Pancreas (tissue), 10 donors: Measurements from ENCODE around the gene HNF1B. TPM values are rescaled to one million over a fixed set of nuclear protein-coding genes. Genes with fewer than 3 reads are reported as not detected.

ENCODE experiments used
- ATAC-seq, 4 donors: fragments of 200-7000 bp; cut with Tn5 transposase; one replicate each; pipeline versions ENCODE4 v1.8.0 to v1.9.1; 2020; ENCODE audit warnings: mild to moderate bottlenecking in 4 of 4, moderate library complexity in 4 of 4
- DNase-seq, 6 donors: peaks; one replicate each; pipeline ENCODE4 v3.0.0-alpha.2; 2020
- FAIRE-seq: peaks from 2 replicates; lab custom pipeline; 2012; peaks lifted over from hg19 to GRCh38; lab: Jason Lieb, UNC
- H3K27ac ChIP-seq, 4 donors: fragments of 200-600 bp; sonication (generic); 1 replicate in 3 of 4; 2 replicates in 1 of 4; pipeline versions ENCODE4 v1.5.0 to v1.8.0; 2020
- H3K27me3 ChIP-seq, 4 donors: fragments of 200-600 bp; one replicate each; pipeline ENCODE4 v1.8.0; 2021
- H3K36me3 ChIP-seq, 3 donors: fragments of 200-600 bp; sonication (generic) in 1 of 3; one replicate each; pipeline versions ENCODE4 v1.5.0 to v1.8.0; 2020 to 2021
- H3K4me1 ChIP-seq, 3 donors: fragments of 200-600 bp; one replicate each; pipeline ENCODE4 v1.8.0; 2021
- H3K4me3 ChIP-seq, 4 donors: fragments of 200-600 bp; sonication (generic) in 2 of 4; one replicate each; pipeline versions ENCODE4 v1.5.0 to v1.8.0; 2020 to 2021
- H3K9me3 ChIP-seq, 4 donors: fragments of 200-600 bp; one replicate each; pipeline ENCODE4 v1.8.0; 2021
- WGBS, 2 donors: extraction: QIAGEN DNeasy Blood & Tissue Kit; methylation state at CpG; one replicate each; pipeline ENCODE4 v1.1.7; 2013; 5-methylcytosine and 5-hydroxymethylcytosine counted together
- intact Hi-C, 3 donors: fragments of 100-400 bp; cut with DNase I; formaldehyde crosslinking; loops; one replicate each; pipeline versions ENCODE4 v1.11.1 to v1.14.2; 2022
- polyA plus RNA-seq, 2 donors: library from polyadenylated mRNA; stranded (reverse); fragments of 200-250 nt; gene quantifications; one replicate each; pipeline ENCODE4 v1.2.3, GENCODE V29; 2013
- total RNA-seq, 6 donors: library from RNA; stranded (reverse); fragmentation: NEBNext Ultra II Directional in 4 of 6; extraction: Animal tissue kit (Norgen Biotek cat#: 25700) in 4 of 6; gene quantifications; one replicate each; pipeline versions ENCODE4 v1.2.1 to v1.2.4, GENCODE V29; 2021 to 2023
- TF ChIP-seq, protein P1 (sequence below), 4 donors: fragments of 200-600 bp; sonication (generic) in 3 of 4; IDR thresholded peaks; one replicate each; pipeline versions ENCODE4 v1.5.0 to v1.8.0; 2021; ENCODE audit warnings: antibody characterized with exemption in 4 of 4
- donor health status: healthy with polysubstance abuse.
- donor health status: DM: no; HTN: no; CAD: no; lungs with moderate emphysema.
- donor health status: DM: no; HTN: no; CAD: no.
- donor health status: control.
- donor health status: control.
- donor health status: Bipolar disorder and iron deficiency.
- donor health status: DM: yes; HTN: yes; CAD: no.
- donor health status: DM: no; HTN: no; CAD: no.
- donor health status: DM: no; HTN: no; CAD: no.
- donor health status: DM: yes; HTN: yes; CAD: no.

Gene HNF1B
- total and polyA plus RNA-seq, 8 donors = 24.9 to 50.5 (median 33.6) TPM

DNA sequence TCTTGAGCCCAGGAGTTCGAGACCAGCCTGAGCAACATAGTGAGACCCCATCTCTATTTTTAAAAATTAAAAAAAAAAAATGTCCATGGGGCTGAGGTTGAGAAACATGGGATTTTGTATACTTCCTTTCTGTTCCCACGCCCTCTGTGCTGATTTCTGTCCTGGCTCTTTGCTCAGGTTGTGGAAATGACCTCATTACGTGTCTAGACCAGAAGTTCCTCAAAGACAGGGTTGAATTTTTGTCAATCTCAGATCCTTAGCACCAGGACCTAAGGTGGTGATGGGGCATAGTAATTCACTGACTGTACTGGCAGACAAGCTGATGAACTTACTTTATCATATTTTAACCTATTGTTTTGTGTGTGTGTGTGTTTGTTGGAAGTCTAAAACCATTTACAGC, 11.2 kb upstream of the HNF1B start:
- no peak overlapping the region for H3K27ac ChIP-seq
- H3K4me3 ChIP-seq = no peak overlapping the region
- no peaks in the 10 kb centered on the region for H3K9me3 ChIP-seq
- H3K27me3 ChIP-seq = no peaks in the 10 kb centered on the region
- intact Hi-C loops = loop anchor here in 1 of 3 donors (10.0 kb wide), 1 partner anchor 111 kb away; the partner anchor contains the start of gene DDX52
- no peak for FAIRE-seq
- H3K4me1 ChIP-seq = peaks cover 0 to 4% (median 0%) of the 10 kb centered on the region in 3 donors
- no peaks in the 10 kb centered on the region for H3K36me3 ChIP-seq
- TF ChIP-seq, protein P1, sequence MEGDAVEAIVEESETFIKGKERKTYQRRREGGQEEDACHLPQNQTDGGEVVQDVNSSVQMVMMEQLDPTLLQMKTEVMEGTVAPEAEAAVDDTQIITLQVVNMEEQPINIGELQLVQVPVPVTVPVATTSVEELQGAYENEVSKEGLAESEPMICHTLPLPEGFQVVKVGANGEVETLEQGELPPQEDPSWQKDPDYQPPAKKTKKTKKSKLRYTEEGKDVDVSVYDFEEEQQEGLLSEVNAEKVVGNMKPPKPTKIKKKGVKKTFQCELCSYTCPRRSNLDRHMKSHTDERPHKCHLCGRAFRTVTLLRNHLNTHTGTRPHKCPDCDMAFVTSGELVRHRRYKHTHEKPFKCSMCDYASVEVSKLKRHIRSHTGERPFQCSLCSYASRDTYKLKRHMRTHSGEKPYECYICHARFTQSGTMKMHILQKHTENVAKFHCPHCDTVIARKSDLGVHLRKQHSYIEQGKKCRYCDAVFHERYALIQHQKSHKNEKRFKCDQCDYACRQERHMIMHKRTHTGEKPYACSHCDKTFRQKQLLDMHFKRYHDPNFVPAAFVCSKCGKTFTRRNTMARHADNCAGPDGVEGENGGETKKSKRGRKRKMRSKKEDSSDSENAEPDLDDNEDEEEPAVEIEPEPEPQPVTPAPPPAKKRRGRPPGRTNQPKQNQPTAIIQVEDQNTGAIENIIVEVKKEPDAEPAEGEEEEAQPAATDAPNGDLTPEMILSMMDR (IDR thresholded peaks at IDR 0.05) = no peak
- 88 to 95% methylated on average over 3 of the region's 3 CpGs for WGBS, 2 donors
- DNase-seq = no peak
- no peak for ATAC-seq

GRCh38 chr17:37755455-37755854, 10.6 kb upstream of the HNF1B start:
- H3K4me3 ChIP-seq = no peak overlapping the region
- ATAC-seq (no peak), FAIRE-seq (no peak), DNase-seq (no peak)
- intact Hi-C loops = loop anchor here in 1 of 3 donors (10.0 kb wide), 1 partner anchor 111 kb away; the partner anchor contains the start of gene DDX52
- H3K27me3 ChIP-seq = no peaks in the 10 kb centered on the region
- peaks cover 0 to 10% (median 5%) of the 10 kb centered on the region in 3 donors for H3K4me1 ChIP-seq
- H3K36me3 ChIP-seq = no peaks in the 10 kb centered on the region
- TF ChIP-seq, protein P1 (IDR thresholded peaks at IDR 0.05) = no peak
- WGBS, 2 donors = 94 to 95% methylated on average over 4 of the region's 4 CpGs
- no peaks in the 10 kb centered on the region for H3K9me3 ChIP-seq
- no peak overlapping the region for H3K27ac ChIP-seq

GRCh38 chr17:37754363-37754762, 9.5 kb upstream of the HNF1B start:
- TF ChIP-seq, protein P1 (IDR thresholded peaks at IDR 0.05) = no peak
- H3K27ac ChIP-seq = no peak overlapping the region
- no peaks in the 10 kb centered on the region for H3K9me3 ChIP-seq
- WGBS, 2 donors = 91 to 98% methylated on average over 5 of the region's 5 CpGs
- no peak overlapping the region for H3K4me3 ChIP-seq
- no peaks in the 10 kb centered on the region for H3K27me3 ChIP-seq
- FAIRE-seq = no peak
- H3K4me1 ChIP-seq = peaks cover 4 to 16% (median 12%) of the 10 kb centered on the region in 3 donors
- intact Hi-C loops = loop anchor here in 1 of 3 donors (10.0 kb wide), 1 partner anchor 110 kb away; the partner anchor contains the start of gene DDX52
- H3K36me3 ChIP-seq = no peaks in the 10 kb centered on the region
- ATAC-seq = no peak
- no peak for DNase-seq

GRCh38 chr17:37752482-37752881, 7.6 kb upstream of the HNF1B start:
- H3K4me1 ChIP-seq = peaks cover 4 to 19% (median 14%) of the 10 kb centered on the region in 3 donors
- H3K27me3 ChIP-seq = no peaks in the 10 kb centered on the region
- no peaks in the 10 kb centered on the region for H3K9me3 ChIP-seq
- DNase-seq = no peak
- no peak for FAIRE-seq
- intact Hi-C loops = loop anchor here in 1 of 3 donors (10.0 kb wide), 1 partner anchor 108 kb away; the partner anchor contains the start of gene DDX52
- TF ChIP-seq, protein P1 (IDR thresholded peaks at IDR 0.05) = no peak
- 74 to 78% methylated on average over 5 of the region's 5 CpGs for WGBS, 2 donors
- peak in 3 of 4 donors; percentile 25 to 44 (median 36) for ATAC-seq
- no peak overlapping the region for H3K27ac ChIP-seq
- no peaks in the 10 kb centered on the region for H3K36me3 ChIP-seq
- H3K4me3 ChIP-seq = no peak overlapping the region
